HUES64 (cell line): ENCODE measurements around the gene MAPK10.
"Not testable (repeated sequence)": the region's sequence is repeated elsewhere in the genome, so short reads cannot be mapped to it uniquely, and the experiment has no call there.

Experiments
- H3K27ac ChIP-seq: 2 replicates; pipeline ENCODE4 v1.7.0; 2013; ENCODE audit warnings: low read depth, low read length, inconsistent platforms
- H3K27me3 ChIP-seq: 2 replicates; pipeline ENCODE4 v1.6.1; 2013; ENCODE audit warnings: mild to moderate bottlenecking, low read length; ENCODE audit not compliant: insufficient read depth
- H3K36me3 ChIP-seq: 2 replicates; pipeline ENCODE4 v1.6.1; 2013; ENCODE audit warnings: mild to moderate bottlenecking, low read length; ENCODE audit not compliant: insufficient read depth
- H3K4me1 ChIP-seq: 2 replicates; pipeline ENCODE4 v1.6.1; 2013; ENCODE audit warnings: mild to moderate bottlenecking, low read length, moderate library complexity; ENCODE audit not compliant: insufficient read depth
- H3K4me3 ChIP-seq: 2 replicates; pipeline ENCODE4 v1.5.1; 2013; ENCODE audit warnings: mild to moderate bottlenecking, low read length, moderate library complexity
- H3K9ac ChIP-seq: 2 replicates; pipeline ENCODE4 v1.6.1; 2013; ENCODE audit warnings: mild to moderate bottlenecking, low read depth, low read length
- H3K9me3 ChIP-seq: 2 replicates; pipeline ENCODE4 v1.6.1; 2013; ENCODE audit warnings: low read depth, low read length; ENCODE audit not compliant: insufficient read depth
- WGBS: fragments of 150-250, 120-280 bp; methylation state at CpG from one replicate; pipeline ENCODE4 v1.1.7; 2013; ENCODE audit warnings: missing lambda C conversion rate; 5-methylcytosine and 5-hydroxymethylcytosine counted together

MAPK10 gene

DNA sequence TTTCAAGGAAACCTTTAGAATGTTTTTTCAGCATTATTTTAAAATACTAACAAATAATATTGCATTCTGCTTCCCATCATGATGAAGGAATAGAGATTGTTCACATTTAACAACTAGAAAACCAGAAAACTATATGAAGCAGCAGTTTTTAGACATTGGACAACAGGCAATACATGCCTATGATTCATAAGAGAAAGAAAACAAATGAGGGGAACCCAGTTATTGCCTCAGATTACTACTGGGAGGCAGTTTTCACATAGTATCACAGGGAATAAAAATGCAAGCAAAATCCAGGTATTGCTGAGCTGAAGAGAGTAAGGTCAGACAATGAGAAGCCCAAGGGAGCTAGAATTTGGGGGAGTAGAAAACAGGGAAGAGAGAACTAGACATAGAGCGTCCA is 373.6 kb downstream of the MAPK10 start:
- H3K9me3 ChIP-seq: no peaks in the 10 kb centered on the region
- H3K36me3 ChIP-seq: no peaks in the 10 kb centered on the region
- H3K4me1 ChIP-seq: no peaks in the 10 kb centered on the region
- no peak overlapping the region for H3K9ac ChIP-seq
- 99% methylated on average over 1 of the region's 1 CpG for WGBS
- no peak overlapping the region for H3K27ac ChIP-seq
- no peaks in the 10 kb centered on the region for H3K27me3 ChIP-seq
- H3K4me3 ChIP-seq: no peak overlapping the region

DNA sequence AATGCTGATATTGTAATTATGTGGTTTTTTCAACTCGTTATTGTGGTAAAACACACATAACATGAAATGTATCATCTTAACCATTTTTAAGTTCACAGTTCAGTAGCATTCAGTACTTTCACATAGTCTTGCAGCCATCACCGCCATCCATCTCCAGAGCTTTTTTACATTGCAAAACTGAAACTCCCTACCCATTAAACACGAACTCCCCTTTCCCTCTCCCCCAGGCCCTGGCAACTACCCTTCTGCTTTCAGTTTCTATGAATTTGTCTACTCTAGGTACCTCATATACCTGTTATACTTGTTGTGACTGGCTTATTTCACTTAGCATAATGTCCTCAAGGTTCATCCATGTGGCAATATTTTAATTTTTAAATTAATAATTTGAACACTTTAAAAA is 380.6 kb downstream of the MAPK10 start:
- Histone ChIP-seq H3K27ac (no peak overlapping the region), H3K9me3 (no peaks in the 10 kb centered on the region), H3K36me3 (no peaks in the 10 kb centered on the region), H3K9ac (no peak overlapping the region), H3K4me3 (no peak overlapping the region), H3K4me1 (no peaks in the 10 kb centered on the region), H3K27me3 (no peaks in the 10 kb centered on the region)
- WGBS: 84% methylated on average over 3 of the region's 3 CpGs

DNA sequence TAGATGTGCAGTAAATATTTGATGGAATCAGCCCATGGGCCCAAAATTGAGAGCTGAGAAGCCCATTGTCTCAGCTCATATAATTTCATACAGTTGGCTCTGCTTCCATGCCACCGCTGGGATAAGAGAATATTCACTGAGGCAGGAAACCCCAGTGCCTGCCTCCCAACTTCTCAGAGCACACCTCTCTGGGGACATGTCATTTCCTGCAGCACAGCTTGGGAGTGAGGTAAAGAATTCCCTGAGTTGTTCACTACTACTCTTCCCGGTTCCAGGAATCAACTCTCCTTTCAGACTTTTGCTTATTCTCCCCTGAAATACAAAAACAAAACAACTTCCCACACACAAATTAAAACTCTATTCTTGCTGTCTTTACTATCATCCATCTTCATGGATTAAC is 389.3 kb downstream of the MAPK10 start:
- H3K27ac ChIP-seq: no peak overlapping the region
- no peak overlapping the region for H3K9ac ChIP-seq
- no peaks in the 10 kb centered on the region for H3K27me3 ChIP-seq
- 72% methylated on average over 2 of the region's 2 CpGs for WGBS
- no peak overlapping the region for H3K4me3 ChIP-seq
- no peaks in the 10 kb centered on the region for H3K9me3 ChIP-seq
- no peaks in the 10 kb centered on the region for H3K36me3 ChIP-seq
- no peaks in the 10 kb centered on the region for H3K4me1 ChIP-seq

DNA sequence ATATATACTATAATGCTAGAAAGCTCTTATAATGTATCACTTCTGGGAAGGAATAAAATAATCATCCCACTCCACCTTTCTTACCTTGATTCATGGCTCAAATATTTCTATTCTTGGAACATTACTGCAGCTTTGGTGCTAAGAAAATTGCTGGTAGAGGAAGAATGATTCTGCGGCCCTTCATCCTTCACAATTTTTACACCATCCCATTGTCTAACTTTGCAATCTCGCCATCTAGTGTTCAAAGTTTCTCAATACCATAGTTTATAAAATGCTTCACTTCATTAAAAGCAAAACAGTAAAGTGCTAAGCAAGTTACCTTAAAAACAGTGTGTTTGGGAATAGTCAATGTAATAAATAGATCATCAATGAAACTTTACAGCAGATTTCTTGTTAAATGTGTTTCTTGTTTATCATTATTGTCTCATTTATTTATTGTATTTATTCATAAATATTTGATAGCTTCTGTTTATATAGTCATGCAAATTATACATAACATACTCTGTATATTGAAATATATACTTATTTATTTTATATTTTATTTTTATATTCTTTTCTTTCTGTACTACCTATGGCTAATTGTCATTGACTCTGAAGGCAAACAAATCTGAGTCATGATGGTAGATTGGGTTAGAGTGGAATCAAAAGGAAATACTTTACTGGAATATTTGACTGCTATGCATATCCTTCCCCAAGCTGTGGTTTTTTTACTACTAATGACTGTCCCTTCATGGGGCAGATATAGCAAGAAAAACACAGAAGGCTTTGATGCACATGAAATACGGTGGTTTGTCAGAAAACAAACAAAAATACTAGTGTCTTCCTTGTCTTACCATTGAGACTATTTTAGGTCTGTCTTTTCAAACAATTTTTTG is 390.7 kb downstream of the MAPK10 start:
- Histone ChIP-seq H3K27ac (no peak overlapping the region), H3K4me3 (no peak overlapping the region), H3K4me1 (no peaks in the 10 kb centered on the region), H3K27me3 (no peaks in the 10 kb centered on the region), H3K36me3 (no peaks in the 10 kb centered on the region), H3K9ac (no peak overlapping the region), H3K9me3 (no peaks in the 10 kb centered on the region)
- WGBS: 70% methylated on average over 3 of the region's 3 CpGs

DNA sequence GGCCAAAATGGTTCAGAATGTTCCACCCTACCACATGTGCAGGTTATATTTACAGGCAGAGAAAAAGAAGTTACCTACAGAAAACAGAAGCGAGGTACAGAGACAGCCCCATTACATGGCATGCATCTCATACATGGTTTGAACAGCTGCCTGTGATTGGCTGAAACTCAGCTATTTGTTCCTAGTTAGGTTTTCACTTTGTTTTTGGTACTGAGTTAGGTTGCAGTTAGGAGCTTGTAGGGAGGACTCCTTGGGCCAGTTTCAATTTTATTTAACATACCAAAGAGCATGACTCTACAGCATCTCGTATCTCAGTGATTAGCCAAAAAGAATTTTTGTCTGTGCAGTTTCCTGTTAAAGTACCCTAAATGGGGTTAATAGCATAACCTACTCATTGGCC is 392.0 kb downstream of the MAPK10 start:
- H3K4me3 ChIP-seq: no peak overlapping the region
- no peaks in the 10 kb centered on the region for H3K4me1 ChIP-seq
- no peaks in the 10 kb centered on the region for H3K9me3 ChIP-seq
- no peak overlapping the region for H3K27ac ChIP-seq
- H3K36me3 ChIP-seq: no peaks in the 10 kb centered on the region
- no peak overlapping the region for H3K9ac ChIP-seq
- WGBS: 90% methylated on average over 2 of the region's 2 CpGs
- H3K27me3 ChIP-seq: no peaks in the 10 kb centered on the region

DNA sequence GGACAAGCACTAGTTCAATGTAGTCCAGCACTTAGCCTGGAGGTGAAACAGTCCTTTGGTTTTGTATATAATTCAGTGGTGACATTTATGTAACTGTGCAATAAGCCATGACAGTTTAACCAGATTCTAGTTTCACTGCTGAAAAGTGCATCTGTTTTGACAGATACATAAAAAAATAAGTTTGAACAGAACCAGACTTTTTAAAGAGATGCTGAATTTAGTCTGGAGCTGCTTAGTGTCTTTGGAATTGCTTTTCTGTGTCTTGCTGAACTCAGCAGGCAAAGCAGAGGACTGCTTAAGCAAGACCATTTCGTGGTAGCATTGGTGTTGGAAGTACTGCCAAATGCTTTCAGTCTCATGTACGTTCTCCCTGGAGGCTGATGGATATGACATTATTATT is 393.5 kb downstream of the MAPK10 start:
- no peak overlapping the region for H3K9ac ChIP-seq
- WGBS: 93% methylated on average over 2 of the region's 2 CpGs

DNA sequence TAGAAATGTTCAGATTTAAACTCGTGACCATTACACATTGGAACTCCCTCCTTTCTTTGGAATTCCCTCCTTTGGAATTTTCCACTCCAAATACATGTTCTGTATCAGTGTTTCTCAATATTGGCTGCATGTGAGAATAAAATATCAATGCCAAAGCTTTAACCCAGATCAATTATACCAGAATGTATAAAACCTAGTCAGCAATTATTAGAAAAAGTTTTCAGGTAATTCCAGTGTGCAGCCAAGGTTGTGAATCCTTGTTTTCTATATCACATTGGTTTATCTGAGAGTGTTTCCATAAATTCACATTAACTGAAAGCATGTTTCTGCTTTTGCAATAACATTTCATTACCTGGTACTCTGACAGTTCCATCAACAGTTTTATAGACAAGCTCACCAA is 394.3 kb downstream of the MAPK10 start:
- H3K27me3 ChIP-seq: no peaks in the 10 kb centered on the region
- no peaks in the 10 kb centered on the region for H3K4me1 ChIP-seq
- WGBS: 88% methylated on average over 1 of the region's 1 CpG
- H3K4me3 ChIP-seq: no peak overlapping the region
- no peaks in the 10 kb centered on the region for H3K36me3 ChIP-seq
- no peak overlapping the region for H3K27ac ChIP-seq
- no peaks in the 10 kb centered on the region for H3K9me3 ChIP-seq
- no peak overlapping the region for H3K9ac ChIP-seq

More for the DNA sequence above, 393.5 kb downstream of the MAPK10 start:
- Histone ChIP-seq H3K27me3 (no peaks in the 10 kb centered on the region), H3K4me1 (no peaks in the 10 kb centered on the region), H3K27ac (no peak overlapping the region), H3K9me3 (no peaks in the 10 kb centered on the region), H3K4me3 (no peak overlapping the region), H3K36me3 (no peaks in the 10 kb centered on the region)

DNA sequence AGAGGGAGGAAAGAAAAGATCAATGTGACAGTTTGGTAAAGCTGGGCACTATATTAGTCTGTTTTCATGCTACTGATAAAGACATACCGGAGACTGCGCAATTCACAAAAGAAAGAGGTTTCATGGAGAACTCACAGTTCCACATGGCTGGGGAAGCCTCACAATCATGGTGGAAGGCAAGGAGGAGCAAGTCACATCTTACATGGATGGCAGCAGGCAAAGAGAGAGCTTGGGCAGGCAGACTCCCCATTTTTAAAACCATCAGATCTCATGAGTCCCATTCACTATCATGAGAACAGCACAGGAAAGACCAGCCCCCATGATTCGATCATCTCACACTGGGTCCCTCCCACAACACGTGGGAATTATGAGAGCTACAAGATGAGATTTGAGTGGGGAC is 394.8 kb downstream of the MAPK10 start:
- H3K36me3 ChIP-seq, H3K27ac ChIP-seq, H3K9ac ChIP-seq, H3K4me1 ChIP-seq, H3K9me3 ChIP-seq, H3K27me3 ChIP-seq, H3K4me3 ChIP-seq: not testable (repeated sequence)
- 90% methylated on average over 4 of the region's 4 CpGs for WGBS

DNA sequence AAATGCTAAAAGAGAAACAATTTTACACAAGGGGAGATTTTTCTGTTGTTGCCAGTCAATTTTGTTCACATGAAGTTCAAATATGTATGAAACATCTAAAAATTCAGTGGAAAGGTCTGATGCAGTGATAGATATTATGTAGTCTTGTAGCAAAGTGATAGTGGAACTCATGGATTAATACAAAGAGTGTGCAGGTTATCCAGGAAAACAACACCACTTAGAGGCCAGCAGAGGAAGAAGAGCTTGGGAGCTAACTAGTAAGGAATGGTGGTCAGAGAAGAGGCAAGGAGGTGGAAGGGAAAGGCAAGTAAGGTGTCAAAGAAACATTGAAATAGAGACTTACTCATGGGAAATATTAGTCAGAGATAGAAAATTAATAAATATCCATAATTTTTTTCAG is 395.6 kb downstream of the MAPK10 start:
- Histone ChIP-seq H3K9ac (no peak overlapping the region), H3K9me3 (no peaks in the 10 kb centered on the region), H3K36me3 (no peaks in the 10 kb centered on the region), H3K27me3 (no peaks in the 10 kb centered on the region), H3K27ac (no peak overlapping the region), H3K4me3 (no peak overlapping the region), H3K4me1 (no peaks in the 10 kb centered on the region)

DNA sequence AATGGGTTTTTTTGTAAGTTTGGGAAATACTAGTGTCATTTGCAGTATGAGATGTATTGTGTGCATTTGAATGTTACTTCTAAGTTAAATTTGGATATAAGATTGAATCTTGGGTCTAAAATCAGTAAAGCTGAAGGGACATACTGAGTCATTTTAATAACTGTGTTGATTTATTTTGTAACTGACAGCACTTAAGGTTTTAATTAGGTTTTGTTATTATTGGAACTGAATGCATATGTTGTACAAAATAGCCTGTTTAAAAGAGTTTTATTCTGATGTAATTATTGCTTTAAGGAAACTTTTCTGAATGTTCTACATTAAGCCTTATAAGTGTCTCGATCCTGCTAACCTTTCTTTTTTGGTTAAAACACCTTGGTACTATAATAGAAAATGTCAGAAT is 396.6 kb downstream of the MAPK10 start:
- WGBS: no CpG with 5 or more reads among the region's 1 CpG
- no peak overlapping the region for H3K9ac ChIP-seq
- no peaks in the 10 kb centered on the region for H3K36me3 ChIP-seq
- no peaks in the 10 kb centered on the region for H3K27me3 ChIP-seq
- no peaks in the 10 kb centered on the region for H3K9me3 ChIP-seq
- no peak overlapping the region for H3K4me3 ChIP-seq
- H3K27ac ChIP-seq: no peak overlapping the region
- H3K4me1 ChIP-seq: no peaks in the 10 kb centered on the region

DNA sequence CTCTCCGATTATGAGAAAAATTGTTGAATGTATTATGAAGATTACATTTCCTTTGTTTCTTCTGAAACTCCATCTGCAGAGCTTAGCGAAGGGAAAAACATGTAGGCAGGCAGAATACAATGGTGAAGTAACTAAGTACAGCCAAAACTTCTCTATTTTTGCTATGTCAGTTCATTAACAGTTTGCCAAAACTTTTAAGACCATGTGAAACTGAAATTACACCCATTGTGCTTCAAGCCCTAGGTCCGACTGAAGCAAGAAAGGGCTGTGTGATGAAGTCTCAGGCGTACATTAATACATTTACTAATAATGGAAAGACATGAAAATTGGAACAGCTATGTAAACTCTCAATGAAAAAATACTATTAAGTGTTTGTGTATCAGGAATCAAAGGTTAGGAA is 398.0 kb downstream of the MAPK10 start:
- Histone ChIP-seq H3K36me3 (no peaks in the 10 kb centered on the region), H3K4me3 (no peak overlapping the region), H3K27ac (no peak overlapping the region), H3K9me3 (no peaks in the 10 kb centered on the region), H3K4me1 (0 out of 2 replicates have a peak, but pooled peaks cover 4% of the 10 kb centered on the region), H3K27me3 (no peaks in the 10 kb centered on the region), H3K9ac (no peak overlapping the region)
- WGBS: 96% methylated on average over 3 of the region's 4 CpGs
